T47D (cell line): ENCODE data around the gene BTBD9.
A peak's percentile ranks its signal among the peaks of the same experiment; 100 is the strongest.

Source experiments
- DNase-seq, 2 experiments: peaks; one replicate each; pipeline versions ENCODE4 v3.0.0 to v3.0.0-alpha.2; 2011 to 2012; ENCODE audit warnings: low read depth in 1 of 2, low spot score in 1 of 2
- JUND ChIP-seq: IDR thresholded peaks from 2 replicates; pipeline ENCODE4 v1.6.1; 2012; ENCODE audit warnings: low read depth
- in situ Hi-C: cut with HindIII; loops from 2 replicates; pipeline ENCODE4 v1.10.0; 2016; ENCODE audit warnings: low sequenced_read_pairs, low pct_unique_long_range_greater_than_20kb

Gene BTBD9

GRCh38 chr6:38673397-38674165 is 33.9 kb upstream of the BTBD9 start:
- no peak for DNase-seq
- no peak for TF ChIP-seq JUND
- in situ Hi-C loops: no loop called here

- peak; percentile 38 to 70 for DNase-seq
- in situ Hi-C loops: no loop called here
These were observed 32.2 kb upstream of the BTBD9 start for GRCh38 chr6:38671885-38672467.

GRCh38 chr6:38658418-38659167 is 18.9 kb upstream of the BTBD9 start:
- TF ChIP-seq JUND: no peak

More at GRCh38 chr6:38671885-38672467, 32.2 kb upstream of the BTBD9 start:
- TF ChIP-seq JUND: no peak

GRCh38 chr6:38656896-38657295 is 17.2 kb upstream of the BTBD9 start:
- DNase-seq: no peak
- TF ChIP-seq JUND: no peak
- in situ Hi-C loops: no loop called here

More at GRCh38 chr6:38658418-38659167, 18.9 kb upstream of the BTBD9 start:
- in situ Hi-C loops: no loop called here
- no peak for DNase-seq

GRCh38 chr6:38654263-38654662 is 14.5 kb upstream of the BTBD9 start:
- no peak for TF ChIP-seq JUND
- no peak for DNase-seq
- in situ Hi-C loops: no loop called here

- no peak for TF ChIP-seq JUND
- no peak for DNase-seq
- in situ Hi-C loops: no loop called here
These were observed 11.5 kb upstream of the BTBD9 start for GRCh38 chr6:38651121-38651784.

- no peak for DNase-seq
- no peak for TF ChIP-seq JUND
- in situ Hi-C loops: no loop called here
These were observed 10.6 kb upstream of the BTBD9 start for GRCh38 chr6:38650207-38650752.

- no peak for TF ChIP-seq JUND
- DNase-seq: no peak
- in situ Hi-C loops: no loop called here
These were observed 10.0 kb upstream of the BTBD9 start for GRCh38 chr6:38649744-38650143.

- TF ChIP-seq JUND: no peak
- no peak for DNase-seq
- in situ Hi-C loops: no loop called here
These were observed 8.9 kb upstream of the BTBD9 start for GRCh38 chr6:38648629-38649028.

GRCh38 chr6:38646166-38646878 is 6.6 kb upstream of the BTBD9 start:
- DNase-seq: no peak
- no peak for TF ChIP-seq JUND
- in situ Hi-C loops: no loop called here

GRCh38 chr6:38644951-38645350 is 5.2 kb upstream of the BTBD9 start:
- no peak for TF ChIP-seq JUND
- in situ Hi-C loops: no loop called here
- no peak for DNase-seq

- no peak for TF ChIP-seq JUND
- peak in 1 of 2 experiments; percentile 49 for DNase-seq
- in situ Hi-C loops: no loop called here
These were observed 634 bp upstream of the BTBD9 start for GRCh38 chr6:38640216-38640909.
